ENCODE measurements around the gene PAX3. TPM values are rescaled to one million over a fixed set of nuclear protein-coding genes. Genes with fewer than 3 reads are reported as not detected.

PAX3 gene
- total RNA-seq, 1 experiment from 2014 or later: not detected

- Histone ChIP-seq H3K4me3 (replicated peaks in 1 of 2; ENCODE audit: low read depth in 1 of 2, low read length in 2 of 2) (no peak overlapping the region), H4K20me1 (ENCODE audit: insufficient read depth) (no peaks in the 10 kb centered on the region), H3K27ac (ENCODE audit: low read depth, low read length) (no peak overlapping the region), H2AFZ (ENCODE audit: low read depth, low read length, poor library complexity, severe bottlenecking) (no peak overlapping the region), H3K36me3 (ENCODE audit: control insufficient read depth in 1 of 2, insufficient read depth in 2 of 2, low read length in 2 of 2) (no peaks in the 10 kb centered on the region), H3K4me1 (ENCODE audit: control insufficient read depth in 1 of 2, insufficient read depth in 2 of 2, low read length in 2 of 2) (no peaks in the 10 kb centered on the region), H3K9me2 (ENCODE audit: insufficient read depth) (no peaks in the 10 kb centered on the region), H3K9me3 (ENCODE audit: control insufficient read depth in 1 of 2, insufficient read depth in 1 of 2, low read depth in 1 of 2, low read length in 2 of 2) (no peaks in the 10 kb centered on the region), H3K79me2 (ENCODE audit: insufficient read depth, low read length) (no peaks in the 10 kb centered on the region), H3K4me2 (ENCODE audit: low read length) (no peak overlapping the region), H3K27me3 (ENCODE audit: insufficient read depth, low read length) (peaks cover 91% of the 10 kb centered on the region), H3K9ac (ENCODE audit: low read length) (no peak overlapping the region)
- ChIA-PET POLR2A (no interaction called here), RAD21 (ENCODE audit: low non-redundant PET in 1 of 2, low total read pairs in 2 of 2, uncharacterized antibody in 2 of 2, unreplicated experiment in 2 of 2) (no interaction called here), CTCF (no interaction called here)
- DNase-seq (ENCODE audit: low read depth, low spot score): no peak
- TF ChIP-seq YY1 (IDR thresholded peaks at IDR 0.05; ENCODE audit: extremely low read depth, insufficient replicate concordance, low read depth, low read length) (no peak), POLR2A (IDR thresholded peaks at IDR 0.05; ENCODE audit: borderline replicate concordance, extremely low read depth, insufficient read depth, insufficient read length) (no peak), FOSL1 (IDR thresholded peaks at IDR 0.05; ENCODE audit: low read depth) (no peak), ZFX (IDR thresholded peaks at IDR 0.05) (no peak), SIN3A (IDR thresholded peaks at IDR 0.05; ENCODE audit: low read depth) (no peak), RAD21 (IDR thresholded peaks at IDR 0.05; ENCODE audit: low read depth) (no peak), ZNF274 (IDR thresholded peaks at IDR 0.05; ENCODE audit: low read depth, low read length) (no peak), MAX (IDR thresholded peaks at IDR 0.05) (no peak), EZH2phosphoT487 (IDR thresholded peaks at IDR 0.05; ENCODE audit: borderline replicate concordance) (no peak), REST (IDR thresholded peaks at IDR 0.05; ENCODE audit: low read depth) (no peak)
- no peak for ATAC-seq
- intact Hi-C loops (cut with micrococcal nuclease): no loop called here
- no TSS peak for BruUV-seq (replicated peaks)
Measured at GRCh38 chr2:222272446-222273015, 26.3 kb downstream of the PAX3 start.
